GM12878 (cell line): ENCODE measurements around the gene ZNF619.
"Not testable (repeated sequence)": the region's sequence is repeated elsewhere in the genome, so short reads cannot be mapped to it uniquely, and the experiment has no call there.

ENCODE experiments used
- CREM ChIP-seq: IDR thresholded peaks from 2 replicates; pipeline ENCODE4 v1.6.1; 2014; ENCODE audit warnings: antibody characterized with exemption, low read depth
- CTCF ChIP-seq, 3 experiments: IDR thresholded peaks in 2 of 3; conservative IDR thresholded peaks in 1 of 3; 2 replicates each; pipeline ENCODE4 v1.5.1; 2011; ENCODE audit warnings: low read depth in 3 of 3, low read length in 3 of 3, mild to moderate bottlenecking in 3 of 3, control low read depth in 2 of 3, moderate library complexity in 2 of 3, inconsistent platforms in 1 of 3, mixed read lengths in 1 of 3; ENCODE audit not compliant: control insufficient read depth in 2 of 3, insufficient read depth in 1 of 3; ENCODE audit errors: extremely low read depth in 1 of 3
- EED ChIP-seq: sonication (generic); IDR thresholded peaks from 2 replicates; pipeline ENCODE4 v1.6.1; 2016; ENCODE audit warnings: antibody characterized with exemption, low read depth
- EZH2 ChIP-seq: IDR thresholded peaks from 2 replicates; pipeline ENCODE4 v1.6.1; 2012; ENCODE audit warnings: low read depth, mild to moderate bottlenecking, control low read depth, inconsistent platforms, low read length, borderline replicate concordance; ENCODE audit not compliant: control insufficient read depth
- IKZF2 ChIP-seq, 2 experiments: fragments of 450-650 bp; IDR thresholded peaks; 2 replicates each; pipeline ENCODE4 v1.6.1; 2017; ENCODE audit warnings: mild to moderate bottlenecking in 2 of 2, moderate library complexity in 2 of 2
- MYC ChIP-seq: IDR thresholded peaks from 2 replicates; pipeline ENCODE4 v1.6.1; 2011; ENCODE audit warnings: mild to moderate bottlenecking, low read length, moderate library complexity, inconsistent platforms; ENCODE audit not compliant: insufficient read depth, insufficient replicate concordance, insufficient read length, severe bottlenecking
- NFYB ChIP-seq: IDR thresholded peaks from 2 replicates; pipeline ENCODE4 v1.6.1; 2011; ENCODE audit warnings: low read depth, mild to moderate bottlenecking, low read length, improper control_type of control experiment, moderate library complexity; ENCODE audit not compliant: insufficient read depth
- NR2C2 ChIP-seq: IDR thresholded peaks from 2 replicates; pipeline ENCODE4 v1.6.1; 2011; ENCODE audit warnings: borderline replicate concordance, low read depth; ENCODE audit not compliant: control insufficient read depth, insufficient read length
- POLR2AphosphoS5 ChIP-seq: IDR thresholded peaks from 2 replicates; pipeline ENCODE4 v1.6.1; 2011; ENCODE audit warnings: mild to moderate bottlenecking, low read length, inconsistent platforms
- SMC3 ChIP-seq: IDR thresholded peaks from 2 replicates; pipeline ENCODE4 v1.6.1; 2011; ENCODE audit warnings: low read length, improper control_type of control experiment, borderline replicate concordance
- ZNF217 ChIP-seq: fragments of 450-650 bp; IDR thresholded peaks from 2 replicates; pipeline ENCODE4 v1.6.1; 2017; ENCODE audit warnings: antibody characterized with exemption, mild to moderate bottlenecking
- TF ChIP-seq, protein P1 (sequence below): IDR thresholded peaks from 2 replicates; pipeline ENCODE4 v1.6.1; 2012; ENCODE audit warnings: low read depth, low read length, improper control_type of control experiment
- TF ChIP-seq, protein P2 (sequence below): fragments of 450-650 bp; IDR thresholded peaks from 2 replicates; pipeline ENCODE4 v1.6.1; 2017; ENCODE audit warnings: mild to moderate bottlenecking

DNA sequence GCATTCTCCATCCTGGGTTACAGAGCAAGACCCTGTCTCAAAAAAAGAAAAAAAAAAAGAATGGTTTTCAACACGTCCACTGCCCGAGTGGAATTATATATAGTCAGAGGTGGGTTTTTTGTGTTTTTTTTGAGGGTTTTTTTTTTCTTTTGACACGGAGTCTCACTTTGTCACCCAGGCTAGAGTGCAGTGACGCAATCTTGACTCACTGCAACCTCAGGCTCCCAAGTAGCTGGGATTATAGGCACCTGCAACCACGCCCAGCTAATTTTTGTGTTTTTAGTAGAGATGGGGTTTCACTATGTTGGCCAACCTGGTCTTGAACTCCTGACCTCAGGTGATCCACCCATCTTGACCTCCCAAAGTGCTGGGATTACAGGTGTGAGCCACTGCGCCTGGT is 16.4 kb upstream of the ZNF619 start:
- TF ChIP-seq EZH2; NR2C2; CTCF (IDR thresholded peaks at IDR 0.05 in 2 of 3, conservative IDR thresholded peaks at IDR 0.05 in 1 of 3; ENCODE audit: control insufficient read depth in 2 of 3, extremely low read depth in 1 of 3, insufficient read depth in 1 of 3, low read depth in 3 of 3, low read length in 3 of 3); POLR2AphosphoS5; CREM; ZNF217; MYC; SMC3; EED; IKZF2 (IDR thresholded peaks at IDR 0.05); NFYB: not testable (repeated sequence)
- TF ChIP-seq, protein P1, sequence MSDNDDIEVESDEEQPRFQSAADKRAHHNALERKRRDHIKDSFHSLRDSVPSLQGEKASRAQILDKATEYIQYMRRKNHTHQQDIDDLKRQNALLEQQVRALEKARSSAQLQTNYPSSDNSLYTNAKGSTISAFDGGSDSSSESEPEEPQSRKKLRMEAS = not testable (repeated sequence)
- TF ChIP-seq, protein P2, sequence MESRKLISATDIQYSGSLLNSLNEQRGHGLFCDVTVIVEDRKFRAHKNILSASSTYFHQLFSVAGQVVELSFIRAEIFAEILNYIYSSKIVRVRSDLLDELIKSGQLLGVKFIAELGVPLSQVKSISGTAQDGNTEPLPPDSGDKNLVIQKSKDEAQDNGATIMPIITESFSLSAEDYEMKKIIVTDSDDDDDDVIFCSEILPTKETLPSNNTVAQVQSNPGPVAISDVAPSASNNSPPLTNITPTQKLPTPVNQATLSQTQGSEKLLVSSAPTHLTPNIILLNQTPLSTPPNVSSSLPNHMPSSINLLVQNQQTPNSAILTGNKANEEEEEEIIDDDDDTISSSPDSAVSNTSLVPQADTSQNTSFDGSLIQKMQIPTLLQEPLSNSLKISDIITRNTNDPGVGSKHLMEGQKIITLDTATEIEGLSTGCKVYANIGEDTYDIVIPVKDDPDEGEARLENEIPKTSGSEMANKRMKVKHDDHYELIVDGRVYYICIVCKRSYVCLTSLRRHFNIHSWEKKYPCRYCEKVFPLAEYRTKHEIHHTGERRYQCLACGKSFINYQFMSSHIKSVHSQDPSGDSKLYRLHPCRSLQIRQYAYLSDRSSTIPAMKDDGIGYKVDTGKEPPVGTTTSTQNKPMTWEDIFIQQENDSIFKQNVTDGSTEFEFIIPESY = not testable (repeated sequence)
